ENCODE measurements around the gene CGNL1.

The CGNL1 gene

GRCh38 chr15:57462381-57462780 is 86.1 kb downstream of the CGNL1 start:
- no peak for DNase-seq

GRCh38 chr15:57463360-57463759 is 87.1 kb downstream of the CGNL1 start:
- DNase-seq: no peak

- no peak for DNase-seq
Measured at GRCh38 chr15:57464480-57464879, 88.2 kb downstream of the CGNL1 start.

- DNase-seq: no peak
Measured at GRCh38 chr15:57468486-57468885, 92.2 kb downstream of the CGNL1 start.

GRCh38 chr15:57470543-57470942 is 94.2 kb downstream of the CGNL1 start:
- DNase-seq: no peak

- no peak for DNase-seq
Measured at GRCh38 chr15:57472861-57473260, 96.6 kb downstream of the CGNL1 start.

GRCh38 chr15:57476533-57476975 is 100.2 kb downstream of the CGNL1 start:
- DNase-seq: no peak

- no peak for DNase-seq
Measured at GRCh38 chr15:57477736-57478522, 101.6 kb downstream of the CGNL1 start.

- no peak for DNase-seq
Measured at GRCh38 chr15:57479005-57479404, 102.7 kb downstream of the CGNL1 start.

GRCh38 chr15:57481038-57481705 is 104.9 kb downstream of the CGNL1 start:
- DNase-seq: no peak

GRCh38 chr15:57485869-57486268 is 109.6 kb downstream of the CGNL1 start:
- no peak for DNase-seq

GRCh38 chr15:57486833-57487232 is 110.5 kb downstream of the CGNL1 start:
- peak; percentile 19 for DNase-seq

- DNase-seq: no peak
Measured at GRCh38 chr15:57489122-57489521, 112.8 kb downstream of the CGNL1 start.

GRCh38 chr15:57493351-57493750 is 117.0 kb downstream of the CGNL1 start:
- DNase-seq: no peak

- DNase-seq: no peak
Measured at GRCh38 chr15:57494581-57494980, 118.3 kb downstream of the CGNL1 start.

- DNase-seq: no peak
Measured at GRCh38 chr15:57495041-57495440, 118.7 kb downstream of the CGNL1 start.

GRCh38 chr15:57495554-57496165 is 119.4 kb downstream of the CGNL1 start:
- no peak for DNase-seq

- no peak for DNase-seq
Measured at GRCh38 chr15:57496594-57496945, 120.3 kb downstream of the CGNL1 start.

GRCh38 chr15:57496946-57497869 is 120.9 kb downstream of the CGNL1 start:
- DNase-seq: peak; percentile 4

- no peak for DNase-seq
Measured at GRCh38 chr15:57500256-57500655, 124.0 kb downstream of the CGNL1 start.

- no peak for DNase-seq
Measured at GRCh38 chr15:57500979-57501576, 124.8 kb downstream of the CGNL1 start.

GRCh38 chr15:57502116-57502515 is 125.8 kb downstream of the CGNL1 start:
- no peak for DNase-seq

All from NCI-H526 treated with DMSO at 0.1 percent for 48 hours (cell line).